Osteoblast (primary cell): Measurements from ENCODE around the gene NUDT14. TPM values are rescaled to one million over a fixed set of nuclear protein-coding genes. Genes with fewer than 3 reads are reported as not detected.

ENCODE experiments used
- DNase-seq: peaks from one replicate; pipeline ENCODE4 v3.0.0; 2011; ENCODE audit warnings: low spot score, mixed read lengths; ENCODE audit not compliant: insufficient read length; ENCODE audit errors: missing footprints
- H2AFZ ChIP-seq: 2 replicates; pipeline ENCODE4 v1.6.0; 2011; ENCODE audit warnings: mild to moderate bottlenecking, low read length
- H3K27ac ChIP-seq: 2 replicates; pipeline ENCODE4 v1.5.1; 2011; ENCODE audit warnings: mild to moderate bottlenecking, low read depth, low read length, moderate library complexity
- H3K27me3 ChIP-seq: 2 replicates; pipeline ENCODE4 v1.6.0; 2012; ENCODE audit warnings: mild to moderate bottlenecking, control low read depth, inconsistent platforms, low read length, moderate library complexity; ENCODE audit not compliant: insufficient read depth
- H3K36me3 ChIP-seq: 2 replicates; pipeline ENCODE4 v1.5.1; 2011; ENCODE audit warnings: mild to moderate bottlenecking, low read length, control low read depth, moderate library complexity; ENCODE audit not compliant: insufficient read depth
- H3K4me1 ChIP-seq: 2 replicates; pipeline ENCODE4 v1.5.1; 2011; ENCODE audit warnings: mild to moderate bottlenecking, low read length, control low read depth, moderate library complexity; ENCODE audit not compliant: insufficient read depth
- H3K4me2 ChIP-seq: 2 replicates; pipeline ENCODE4 v1.6.0; 2011; ENCODE audit warnings: mild to moderate bottlenecking, low read length; ENCODE audit not compliant: insufficient read depth
- H3K4me3 ChIP-seq: fragments of 200-600 bp; sonication (generic); 3 replicates; pipeline ENCODE4 v1.5.1; 2012; ENCODE audit warnings: mild to moderate bottlenecking, low read length, inconsistent platforms; ENCODE audit not compliant: insufficient read depth
- H3K79me2 ChIP-seq: 2 replicates; pipeline ENCODE4 v1.6.0; 2012; ENCODE audit warnings: mild to moderate bottlenecking, low read length, control low read depth, inconsistent platforms; ENCODE audit not compliant: insufficient read depth
- H3K9me3 ChIP-seq: 2 replicates; pipeline ENCODE4 v1.5.1; 2011; ENCODE audit warnings: low read depth, low read length, control low read depth
- H4K20me1 ChIP-seq: 2 replicates; pipeline ENCODE4 v1.6.0; 2012; ENCODE audit warnings: mild to moderate bottlenecking, low read length, control low read depth; ENCODE audit not compliant: insufficient read depth
- CTCF ChIP-seq: IDR thresholded peaks from 2 replicates; pipeline ENCODE4 v1.5.1; 2011; ENCODE audit warnings: mild to moderate bottlenecking, low read depth, low read length, moderate library complexity; ENCODE audit errors: extremely low read depth
- total RNA-seq: library from RNA; depleted of rRNA; stranded (reverse); fragments of >200 nt; gene quantifications from 2 replicates; pipeline ENCODE4 v1.2.3, GENCODE V29; 2012

The NUDT14 gene
- total RNA-seq, 1 donor = 15.9 TPM

- Histone ChIP-seq H3K36me3 (no peaks in the 10 kb centered on the region), H3K4me1 (no peaks in the 10 kb centered on the region), H3K27me3 (no peaks in the 10 kb centered on the region), H2AFZ (no peak overlapping the region), H3K4me3 (no peak overlapping the region), H3K9me3 (no peaks in the 10 kb centered on the region), H3K4me2 (no peak overlapping the region), H3K27ac (no peak overlapping the region), H4K20me1 (no peaks in the 10 kb centered on the region), H3K79me2 (no peaks in the 10 kb centered on the region)
- TF ChIP-seq CTCF = no peak
- DNase-seq = no peak
Observed at GRCh38 chr14:105221598-105222178, 40.6 kb upstream of the NUDT14 start.

GRCh38 chr14:105220699-105221597 is 39.8 kb upstream of the NUDT14 start:
- H3K27me3 ChIP-seq = no peaks in the 10 kb centered on the region
- no peaks in the 10 kb centered on the region for H3K4me1 ChIP-seq
- no peak overlapping the region for H3K4me3 ChIP-seq
- no peak overlapping the region for H3K4me2 ChIP-seq
- no peak for TF ChIP-seq CTCF
- DNase-seq = no peak
- no peaks in the 10 kb centered on the region for H3K36me3 ChIP-seq
- no peaks in the 10 kb centered on the region for H3K79me2 ChIP-seq
- peaks cover 5% of the 10 kb centered on the region for H4K20me1 ChIP-seq
- H3K9me3 ChIP-seq = no peaks in the 10 kb centered on the region
- H2AFZ ChIP-seq = no peak overlapping the region
- H3K27ac ChIP-seq = no peak overlapping the region

GRCh38 chr14:105219753-105220152 is 38.6 kb upstream of the NUDT14 start:
- DNase-seq = no peak
- Histone ChIP-seq H3K4me3 (no peak overlapping the region), H3K27ac (no peak overlapping the region), H3K79me2 (no peaks in the 10 kb centered on the region), H3K36me3 (no peaks in the 10 kb centered on the region), H3K9me3 (no peaks in the 10 kb centered on the region), H3K27me3 (no peaks in the 10 kb centered on the region), H2AFZ (no peak overlapping the region), H4K20me1 (peaks cover 14% of the 10 kb centered on the region), H3K4me2 (no peak overlapping the region), H3K4me1 (no peaks in the 10 kb centered on the region)
- TF ChIP-seq CTCF = no peak

- Histone ChIP-seq H3K79me2 (no peaks in the 10 kb centered on the region), H3K9me3 (no peaks in the 10 kb centered on the region), H3K36me3 (no peaks in the 10 kb centered on the region), H3K4me3 (no peak overlapping the region), H3K27me3 (no peaks in the 10 kb centered on the region), H3K27ac (no peak overlapping the region), H3K4me1 (no peaks in the 10 kb centered on the region), H3K4me2 (no peak overlapping the region), H4K20me1 (peaks cover 14% of the 10 kb centered on the region), H2AFZ (no peak overlapping the region)
- DNase-seq = no peak
- no peak for TF ChIP-seq CTCF
Observed at GRCh38 chr14:105219043-105219612, 38.0 kb upstream of the NUDT14 start.
